DOHH2 (cell line): Measurements from ENCODE around the gene USP35.

ENCODE experiments used
- H3F3A ChIP-seq: fragments of 200-600 bp; sonication (generic), shearing (Covaris generic); 2 replicates; pipeline ENCODE4 v1.6.0; 2016; ENCODE audit warnings: antibody characterized with exemption, mild to moderate bottlenecking; ENCODE audit not compliant: control insufficient read depth, insufficient read depth
- H3K27ac ChIP-seq: fragments of 200-600 bp; sonication (generic); 2 replicates; pipeline ENCODE4 v1.5.1; 2014; ENCODE audit warnings: low read depth, mild to moderate bottlenecking, low read length, moderate library complexity
- H3K27me3 ChIP-seq: fragments of 200-600 bp; sonication (generic); 2 replicates; pipeline ENCODE4 v1.6.1; 2014; ENCODE audit warnings: mild to moderate bottlenecking, low read length, mixed read lengths; ENCODE audit not compliant: control insufficient read depth
- H3K36me3 ChIP-seq: fragments of 200-600 bp; sonication (generic); 2 replicates; pipeline ENCODE4 v1.6.1; 2014; ENCODE audit warnings: mild to moderate bottlenecking, low read length, moderate library complexity, mixed read lengths; ENCODE audit not compliant: control insufficient read depth
- H3K4me1 ChIP-seq: fragments of 200-600 bp; sonication (generic); 2 replicates; pipeline ENCODE4 v1.6.1; 2014; ENCODE audit warnings: mild to moderate bottlenecking, low read length, mixed read lengths; ENCODE audit not compliant: control insufficient read depth
- H3K4me2 ChIP-seq: fragments of 200-600 bp; sonication (generic); 2 replicates; pipeline ENCODE4 v1.6.0; 2014; ENCODE audit warnings: mild to moderate bottlenecking, low read length, moderate library complexity
- H3K4me3 ChIP-seq: fragments of 200-600 bp; sonication (generic); 2 replicates; pipeline ENCODE4 v1.5.1; 2014; ENCODE audit warnings: mild to moderate bottlenecking, low read length, mixed read lengths
- H3K79me2 ChIP-seq: fragments of 200-600 bp; sonication (generic); 2 replicates; pipeline ENCODE4 v1.6.1; 2014; ENCODE audit warnings: mild to moderate bottlenecking, low read length, mixed read lengths; ENCODE audit not compliant: control insufficient read depth
- H3K9me2 ChIP-seq: fragments of 200-600 bp; sonication (generic); replicated peaks from 2 replicates; pipeline ENCODE4 v1.6.1; 2014; ENCODE audit warnings: mild to moderate bottlenecking, low read length, mixed read lengths; ENCODE audit not compliant: control insufficient read depth
- H3K9me3 ChIP-seq: fragments of 200-600 bp; sonication (generic); 2 replicates; pipeline ENCODE4 v1.6.1; 2014; ENCODE audit warnings: antibody characterized with exemption, low read length, mixed read lengths; ENCODE audit not compliant: control insufficient read depth, insufficient read depth
- H4K20me1 ChIP-seq: fragments of 200-600 bp; sonication (generic); 2 replicates; pipeline ENCODE4 v1.6.0; 2014; ENCODE audit warnings: low read depth, mild to moderate bottlenecking, antibody characterized with exemption, low read length, moderate library complexity; ENCODE audit not compliant: control insufficient read depth, insufficient read depth
- EZH2phosphoT487 ChIP-seq: fragments of 200-600 bp; sonication (generic); IDR thresholded peaks from 2 replicates; pipeline ENCODE4 v1.6.1; 2017; ENCODE audit warnings: borderline replicate concordance, mild to moderate bottlenecking, antibody characterized with exemption, low read length, moderate library complexity, mixed read lengths
- TF ChIP-seq, protein P1 (sequence below): fragments of 200-600 bp; sonication (generic); IDR thresholded peaks from one replicate; pipeline ENCODE4 v1.5.1; 2014; ENCODE audit warnings: antibody characterized with exemption, mild to moderate bottlenecking, low read depth, low read length; ENCODE audit not compliant: poor library complexity, severe bottlenecking

Gene USP35

GRCh38 chr11:78217650-78218541, 29.2 kb downstream of the USP35 start:
- Histone ChIP-seq H3K4me3 (no peak overlapping the region), H3K9me2 (no peaks in the 10 kb centered on the region), H3K79me2 (no peaks in the 10 kb centered on the region), H3K27ac (no peak overlapping the region), H3K36me3 (no peaks in the 10 kb centered on the region), H3K27me3 (no peaks in the 10 kb centered on the region), H3K4me2 (no peak overlapping the region), H3K4me1 (peaks cover 3% of the 10 kb centered on the region), H3F3A (no peaks in the 10 kb centered on the region), H4K20me1 (no peaks in the 10 kb centered on the region), H3K9me3 (no peaks in the 10 kb centered on the region)
- no peak for TF ChIP-seq EZH2phosphoT487
- TF ChIP-seq, protein P1, sequence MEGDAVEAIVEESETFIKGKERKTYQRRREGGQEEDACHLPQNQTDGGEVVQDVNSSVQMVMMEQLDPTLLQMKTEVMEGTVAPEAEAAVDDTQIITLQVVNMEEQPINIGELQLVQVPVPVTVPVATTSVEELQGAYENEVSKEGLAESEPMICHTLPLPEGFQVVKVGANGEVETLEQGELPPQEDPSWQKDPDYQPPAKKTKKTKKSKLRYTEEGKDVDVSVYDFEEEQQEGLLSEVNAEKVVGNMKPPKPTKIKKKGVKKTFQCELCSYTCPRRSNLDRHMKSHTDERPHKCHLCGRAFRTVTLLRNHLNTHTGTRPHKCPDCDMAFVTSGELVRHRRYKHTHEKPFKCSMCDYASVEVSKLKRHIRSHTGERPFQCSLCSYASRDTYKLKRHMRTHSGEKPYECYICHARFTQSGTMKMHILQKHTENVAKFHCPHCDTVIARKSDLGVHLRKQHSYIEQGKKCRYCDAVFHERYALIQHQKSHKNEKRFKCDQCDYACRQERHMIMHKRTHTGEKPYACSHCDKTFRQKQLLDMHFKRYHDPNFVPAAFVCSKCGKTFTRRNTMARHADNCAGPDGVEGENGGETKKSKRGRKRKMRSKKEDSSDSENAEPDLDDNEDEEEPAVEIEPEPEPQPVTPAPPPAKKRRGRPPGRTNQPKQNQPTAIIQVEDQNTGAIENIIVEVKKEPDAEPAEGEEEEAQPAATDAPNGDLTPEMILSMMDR, result no peak

- Histone ChIP-seq H3K79me2 (no peaks in the 10 kb centered on the region), H3K9me3 (no peaks in the 10 kb centered on the region), H3K36me3 (no peaks in the 10 kb centered on the region), H3K27ac (no peak overlapping the region), H3K4me2 (no peak overlapping the region), H3K4me1 (peaks cover 13% of the 10 kb centered on the region), H3K9me2 (no peaks in the 10 kb centered on the region), H3K27me3 (no peaks in the 10 kb centered on the region), H3F3A (no peaks in the 10 kb centered on the region), H3K4me3 (no peak overlapping the region), H4K20me1 (no peaks in the 10 kb centered on the region)
- no peak for TF ChIP-seq EZH2phosphoT487
These were observed 30.2 kb downstream of the USP35 start for GRCh38 chr11:78218707-78219492.

GRCh38 chr11:78219493-78220217, 30.9 kb downstream of the USP35 start:
- Histone ChIP-seq H3K4me2 (no peak overlapping the region), H3K36me3 (no peaks in the 10 kb centered on the region), H3K4me3 (no peak overlapping the region), H3F3A (no peaks in the 10 kb centered on the region), H3K27ac (no peak overlapping the region), H3K79me2 (no peaks in the 10 kb centered on the region), H4K20me1 (no peaks in the 10 kb centered on the region), H3K27me3 (no peaks in the 10 kb centered on the region), H3K9me3 (no peaks in the 10 kb centered on the region), H3K4me1 (peaks cover 21% of the 10 kb centered on the region), H3K9me2 (no peaks in the 10 kb centered on the region)
- TF ChIP-seq, protein P1, result no peak
- TF ChIP-seq EZH2phosphoT487, result no peak
